Stomach (tissue), 9 donors: ENCODE measurements around the gene MRPL50. TPM values are rescaled to one million over a fixed set of nuclear protein-coding genes. Genes with fewer than 3 reads are reported as not detected.
A peak's percentile ranks its signal among the peaks of the same experiment; 100 is the strongest.

Experiments
- DNase-seq, 2 donors: peaks; one replicate each; pipeline versions ENCODE4 v3.0.0 to v3.0.0-alpha.2; 2013 to 2019
- H3K27ac ChIP-seq, 5 donors: fragments of 200-600 bp in 4 of 5; sonication (generic) in 4 of 5; one replicate each; pipeline ENCODE4 v1.5.1; 2013 to 2019; ENCODE audit warnings: mild to moderate bottlenecking in 1 of 5, moderate library complexity in 1 of 5
- H3K27me3 ChIP-seq, 3 donors: fragments of 200-600 bp; sonication (generic); one replicate each; pipeline ENCODE4 v1.5.1; 2017 to 2019; ENCODE audit warnings: mixed run types in 1 of 3
- H3K36me3 ChIP-seq, 4 donors: fragments of 200-600 bp; sonication (generic); 1 replicate in 3 of 4; 2 replicates in 1 of 4; pipeline ENCODE4 v1.5.1; 2016 to 2019
- H3K4me1 ChIP-seq, 4 donors: fragments of 200-600 bp; sonication (generic); one replicate each; pipeline ENCODE4 v1.5.1; 2016 to 2019
- H3K4me3 ChIP-seq, 4 donors: fragments of 200-600 bp; sonication (generic) in 3 of 4; one replicate each; pipeline ENCODE4 v1.5.1; 2016 to 2019; ENCODE audit warnings: mild to moderate bottlenecking in 1 of 4
- H3K9me3 ChIP-seq, 4 donors: fragments of 200-600 bp; sonication (generic); one replicate each; pipeline ENCODE4 v1.5.1; 2016 to 2019
- CTCF ChIP-seq, 7 experiments: fragments of 450-650 bp in 4 of 7; fragments of 200-600 bp in 3 of 7; sonication (generic) in 3 of 7; IDR thresholded peaks; one replicate each; pipeline ENCODE4 v1.5.1; 2016 to 2019; ENCODE audit warnings: antibody characterized with exemption in 7 of 7, control low read depth in 2 of 7, mild to moderate bottlenecking in 1 of 7
- EP300 ChIP-seq: sonication (generic); formaldehyde crosslinking; IDR thresholded peaks from one replicate; pipeline ENCODE4 v1.6.1; 2017; ENCODE audit warnings: antibody characterized with exemption
- POLR2A ChIP-seq, 4 donors: fragments of 450-650 bp; IDR thresholded peaks; one replicate each; pipeline ENCODE4 v1.6.1; 2016; ENCODE audit warnings: antibody characterized with exemption in 4 of 4, control low read depth in 2 of 4, mild to moderate bottlenecking in 1 of 4, moderate library complexity in 1 of 4
- POLR2AphosphoS5 ChIP-seq, 3 donors: sonication (generic); formaldehyde crosslinking; IDR thresholded peaks; one replicate each; pipeline ENCODE4 v1.6.1; 2016; ENCODE audit warnings: antibody characterized with exemption in 3 of 3
- WGBS, 5 donors: extraction: QIAGEN DNeasy Blood & Tissue Kit in 3 of 5; methylation state at CpG; one replicate each; pipeline versions ENCODE4 v1.1.5 to v1.1.7; 2013 to 2018; 5-methylcytosine and 5-hydroxymethylcytosine counted together
- intact Hi-C: fragments of 100-400 bp; cut with DNase I; formaldehyde crosslinking; loops from one replicate; pipeline ENCODE4 v1.15.1; 2023; ENCODE audit warnings: low total_unique reads
- polyA plus RNA-seq, 3 donors: library from polyadenylated mRNA; stranded (reverse); fragments of 200-250 nt; gene quantifications; one replicate each; pipeline ENCODE4 v1.2.3, GENCODE V29; 2013
- total RNA-seq, 5 donors: library from RNA; depleted of rRNA; stranded (reverse); fragments of >200 nt; gene quantifications; one replicate each; pipeline versions ENCODE4 v1.1.0 to v1.2.3, GENCODE V29; 2014 to 2016
- donor health status: healthy with polysubstance abuse.
- donor health status: Bipolar disorder and iron deficiency.
- donor health status: healthy.

Gene MRPL50
- total and polyA plus RNA-seq, 8 donors = 0.87 to 46.1 (median 12.0) TPM

- Histone ChIP-seq H3K4me3 (no peak overlapping the region), H3K4me1 (peaks cover 4 to 12% (median 6%) of the 10 kb centered on the region in 4 donors), H3K36me3 (no peaks in the 10 kb centered on the region), H3K27me3 (peaks cover 0 to 5% (median 0%) of the 10 kb centered on the region in 3 donors), H3K9me3 (no peaks in the 10 kb centered on the region), H3K27ac (no peak overlapping the region)
- 40 to 65% (median 60%) methylated on average over 3 of the region's 3 CpGs for WGBS, 5 donors
- DNase-seq = no peak
- TF ChIP-seq POLR2A (IDR thresholded peaks at IDR 0.05) (no peak), POLR2AphosphoS5 (IDR thresholded peaks at IDR 0.05) (no peak), CTCF (IDR thresholded peaks at IDR 0.05) (no peak), EP300 (no peak)
- intact Hi-C loops = no loop called here
These were observed 40.1 kb upstream of the MRPL50 start for GRCh38 chr9:101438523-101438922.

- H3K9me3 ChIP-seq = no peaks in the 10 kb centered on the region
- TF ChIP-seq POLR2A (IDR thresholded peaks at IDR 0.05) (no peak), POLR2AphosphoS5 (IDR thresholded peaks at IDR 0.05) (peak in 1 of 3 donors; percentile 19)
- no peak overlapping the region for H3K4me3 ChIP-seq
- peaks cover 0 to 5% (median under 1%) of the 10 kb centered on the region in 4 donors for H3K4me1 ChIP-seq
- peak; percentile 44 to 75 for DNase-seq
- no peaks in the 10 kb centered on the region for H3K27me3 ChIP-seq
- H3K36me3 ChIP-seq = no peaks in the 10 kb centered on the region
- intact Hi-C loops = no loop called here
- WGBS, 5 donors = 45 to 77% (median 64%) methylated on average over 2 of the region's 2 CpGs
- peak overlapping the region in 1 of 5 donors; percentile 6 for H3K27ac ChIP-seq
These were observed 39.4 kb upstream of the MRPL50 start for GRCh38 chr9:101437806-101438232.

GRCh38 chr9:101435601-101436079 lies 37.2 kb upstream of the MRPL50 start, which contains the start of gene ALDOB:
TSS of gene ALDOB (minus strand) at chr9:101435774. CDS start at chr9:101430887, 4,887 bp downstream.
- Histone ChIP-seq H3K4me3 (no peak within 1 kb of the TSS), H3K4me1 (peaks cover 0 to 4% (median 0%) of the 10 kb centered on the region in 4 donors), H3K36me3 (no peaks in the 10 kb centered on the region), H3K27ac (peak within 1 kb of the TSS in 1 of 5 donors; percentile 11), H3K27me3 (no peaks in the 10 kb centered on the region), H3K9me3 (no peaks in the 10 kb centered on the region)
- WGBS, 5 donors = 49 to 61% (median 52%) methylated on average over 2 of the region's 2 CpGs
- TF ChIP-seq POLR2AphosphoS5 (IDR thresholded peaks at IDR 0.05) = no peak
- TF ChIP-seq CTCF (IDR thresholded peaks at IDR 0.05) = no peak
- no peak for TF ChIP-seq POLR2A (IDR thresholded peaks at IDR 0.05)
- TF ChIP-seq EP300 = no peak
- intact Hi-C loops = no loop called here
- no peak for DNase-seq

GRCh38 chr9:101434998-101435397 lies 36.6 kb upstream of the MRPL50 start:
- Histone ChIP-seq H3K27ac (peak overlapping the region in 1 of 5 donors; percentile 11), H3K4me3 (no peak overlapping the region), H3K27me3 (no peaks in the 10 kb centered on the region), H3K9me3 (no peaks in the 10 kb centered on the region), H3K4me1 (peaks cover 0 to 4% (median 0%) of the 10 kb centered on the region in 4 donors), H3K36me3 (no peaks in the 10 kb centered on the region)
- peak in 1 of 2 donors; percentile 28 for DNase-seq
- 27 to 59% (median 38%) methylated on average over 3 of the region's 3 CpGs for WGBS, 5 donors
- TF ChIP-seq POLR2AphosphoS5 (IDR thresholded peaks at IDR 0.05) (no peak), EP300 (no peak), CTCF (IDR thresholded peaks at IDR 0.05) (no peak)
- intact Hi-C loops = no loop called here

GRCh38 chr9:101433229-101433628 lies 34.8 kb upstream of the MRPL50 start:
- WGBS, 5 donors = 57 to 79% (median 64%) methylated on average over 3 of the region's 3 CpGs
- H3K4me1 ChIP-seq = peaks cover 0 to 4% (median 0%) of the 10 kb centered on the region in 4 donors
- no peaks in the 10 kb centered on the region for H3K9me3 ChIP-seq
- TF ChIP-seq POLR2A (IDR thresholded peaks at IDR 0.05) (no peak), POLR2AphosphoS5 (IDR thresholded peaks at IDR 0.05) (no peak), CTCF (IDR thresholded peaks at IDR 0.05) (no peak), EP300 (no peak)
- no peaks in the 10 kb centered on the region for H3K36me3 ChIP-seq
- intact Hi-C loops = no loop called here
- no peaks in the 10 kb centered on the region for H3K27me3 ChIP-seq
- no peak for DNase-seq
- H3K4me3 ChIP-seq = no peak overlapping the region
- H3K27ac ChIP-seq = no peak overlapping the region
